Lower leg skin (tissue), 4 donors: Measurements from ENCODE around the gene OBSCN. TPM values are rescaled to one million over a fixed set of nuclear protein-coding genes. Genes with fewer than 3 reads are reported as not detected.

Experiments used
- DNase-seq, 2 donors: peaks; one replicate each; pipeline ENCODE4 v3.0.0-alpha.2; 2019; ENCODE audit warnings: low spot score in 2 of 2
- H3K4me3 ChIP-seq: fragments of 200-600 bp; sonication (generic); 2 replicates; pipeline ENCODE4 v1.5.1; 2017; ENCODE audit warnings: mild to moderate bottlenecking, low read depth; ENCODE audit not compliant: poor library complexity, severe bottlenecking
- POLR2A ChIP-seq, 2 donors: fragments of 450-650 bp; IDR thresholded peaks; one replicate each; pipeline ENCODE4 v1.6.1; 2016 to 2017; ENCODE audit warnings: antibody characterized with exemption in 2 of 2, mild to moderate bottlenecking in 1 of 2, moderate library complexity in 1 of 2
- WGBS, 2 donors: methylation state at CpG; one replicate each; pipeline ENCODE4 v1.1.5; 2018; 5-methylcytosine and 5-hydroxymethylcytosine counted together
- intact Hi-C: fragments of 100-400 bp; cut with DNase I; formaldehyde crosslinking; loops from one replicate; pipeline ENCODE4 v1.15.0; 2023; ENCODE audit warnings: low total_unique reads
- total RNA-seq, 4 donors: library from RNA; depleted of rRNA; stranded (reverse); fragments of >200 nt; gene quantifications; one replicate each; pipeline ENCODE4 v1.1.0, GENCODE V29; 2016
- TF ChIP-seq, protein P1 (sequence below), 3 donors: fragments of 450-650 bp; IDR thresholded peaks; one replicate each; pipeline ENCODE4 v1.5.1; 2016; ENCODE audit warnings: antibody characterized with exemption in 3 of 3, mild to moderate bottlenecking in 3 of 3, moderate library complexity in 2 of 3

OBSCN gene
- total RNA-seq, 4 donors from 2014 or later: 7.4 to 39.2 (median 18.5) TPM

DNA sequence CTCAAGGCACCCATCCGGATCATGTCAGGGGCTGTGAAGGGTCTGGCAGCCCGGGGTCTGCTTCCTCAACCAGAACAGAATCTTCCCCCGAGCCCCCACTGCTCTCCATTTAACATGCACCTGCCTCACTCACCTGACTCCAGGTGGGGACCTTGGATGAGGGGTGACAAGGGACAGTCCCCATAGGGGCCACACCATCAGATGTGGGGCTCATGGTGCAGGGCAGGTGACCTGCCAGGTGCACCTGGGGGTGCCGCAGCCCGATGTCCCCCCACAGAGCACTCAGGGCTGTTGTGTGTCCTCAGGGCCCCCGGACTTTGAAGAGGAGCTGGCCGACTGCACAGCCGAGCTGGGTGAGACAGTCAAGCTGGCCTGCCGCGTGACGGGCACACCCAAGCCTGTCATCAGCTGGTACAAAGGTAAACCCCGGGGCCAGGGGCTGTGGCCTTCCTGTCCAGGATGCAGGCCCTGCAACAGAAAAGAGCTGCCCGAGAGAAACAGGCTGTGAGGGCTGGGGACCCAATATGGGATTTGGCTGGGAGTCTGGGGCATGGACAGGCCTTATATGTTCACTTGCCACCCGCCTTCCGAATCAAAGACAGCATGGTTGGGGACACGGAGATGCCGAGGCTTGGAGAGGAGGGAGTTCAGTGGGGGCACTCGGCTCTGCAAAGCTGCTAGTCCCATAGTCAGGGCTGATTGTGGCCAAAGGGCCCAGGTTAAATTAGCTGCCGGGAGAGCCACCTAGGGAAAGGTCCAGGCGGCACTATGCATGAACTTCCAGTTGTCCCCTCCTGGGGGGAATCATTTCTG, 134.2 kb downstream of the OBSCN start:
- 90 to 92% methylated on average over 16 to 20 of the region's 20 CpGs for WGBS, 2 donors
- TF ChIP-seq POLR2A (IDR thresholded peaks at IDR 0.05): no peak
- TF ChIP-seq, protein P1, sequence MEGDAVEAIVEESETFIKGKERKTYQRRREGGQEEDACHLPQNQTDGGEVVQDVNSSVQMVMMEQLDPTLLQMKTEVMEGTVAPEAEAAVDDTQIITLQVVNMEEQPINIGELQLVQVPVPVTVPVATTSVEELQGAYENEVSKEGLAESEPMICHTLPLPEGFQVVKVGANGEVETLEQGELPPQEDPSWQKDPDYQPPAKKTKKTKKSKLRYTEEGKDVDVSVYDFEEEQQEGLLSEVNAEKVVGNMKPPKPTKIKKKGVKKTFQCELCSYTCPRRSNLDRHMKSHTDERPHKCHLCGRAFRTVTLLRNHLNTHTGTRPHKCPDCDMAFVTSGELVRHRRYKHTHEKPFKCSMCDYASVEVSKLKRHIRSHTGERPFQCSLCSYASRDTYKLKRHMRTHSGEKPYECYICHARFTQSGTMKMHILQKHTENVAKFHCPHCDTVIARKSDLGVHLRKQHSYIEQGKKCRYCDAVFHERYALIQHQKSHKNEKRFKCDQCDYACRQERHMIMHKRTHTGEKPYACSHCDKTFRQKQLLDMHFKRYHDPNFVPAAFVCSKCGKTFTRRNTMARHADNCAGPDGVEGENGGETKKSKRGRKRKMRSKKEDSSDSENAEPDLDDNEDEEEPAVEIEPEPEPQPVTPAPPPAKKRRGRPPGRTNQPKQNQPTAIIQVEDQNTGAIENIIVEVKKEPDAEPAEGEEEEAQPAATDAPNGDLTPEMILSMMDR (IDR thresholded peaks at IDR 0.05): no peak
- intact Hi-C loops: no loop called here
- DNase-seq: peak in 1 of 2 donors; percentile 70
- H3K4me3 ChIP-seq: no peak overlapping the region

DNA sequence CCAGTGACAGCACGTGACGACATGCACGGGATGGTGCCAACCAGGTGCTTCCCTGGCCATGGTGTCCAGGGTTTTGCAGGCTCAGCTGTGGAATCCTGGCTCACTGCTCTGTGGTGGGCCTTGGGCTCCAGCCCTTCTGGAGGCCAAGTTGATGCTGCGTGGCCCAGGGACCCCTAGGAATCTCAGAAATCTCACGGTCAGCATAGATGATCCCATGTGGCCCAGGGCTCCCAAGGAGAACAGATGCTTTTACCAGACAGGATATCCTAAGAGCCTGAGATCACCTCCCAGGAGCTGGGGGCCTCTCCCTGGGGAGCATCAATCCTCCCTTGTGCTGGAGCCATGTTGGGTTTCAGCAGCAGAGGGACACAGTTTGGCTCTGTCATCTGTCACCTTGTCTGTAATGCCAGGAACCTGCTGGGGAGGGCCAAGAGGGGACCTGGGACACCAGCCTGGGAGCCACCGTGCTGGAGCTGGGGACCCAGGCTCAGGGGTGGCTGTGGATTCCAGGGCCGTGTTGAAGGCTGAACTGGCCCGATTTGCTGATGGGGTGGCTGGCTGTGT, 134.9 kb downstream of the OBSCN start:
- 88 to 92% methylated on average over 8 of the region's 8 CpGs for WGBS, 2 donors
- TF ChIP-seq, protein P1 (IDR thresholded peaks at IDR 0.05): no peak
- TF ChIP-seq POLR2A (IDR thresholded peaks at IDR 0.05): no peak
- intact Hi-C loops: no loop called here
- peak in 1 of 2 donors; percentile 70 for DNase-seq
- no peak overlapping the region for H3K4me3 ChIP-seq

DNA sequence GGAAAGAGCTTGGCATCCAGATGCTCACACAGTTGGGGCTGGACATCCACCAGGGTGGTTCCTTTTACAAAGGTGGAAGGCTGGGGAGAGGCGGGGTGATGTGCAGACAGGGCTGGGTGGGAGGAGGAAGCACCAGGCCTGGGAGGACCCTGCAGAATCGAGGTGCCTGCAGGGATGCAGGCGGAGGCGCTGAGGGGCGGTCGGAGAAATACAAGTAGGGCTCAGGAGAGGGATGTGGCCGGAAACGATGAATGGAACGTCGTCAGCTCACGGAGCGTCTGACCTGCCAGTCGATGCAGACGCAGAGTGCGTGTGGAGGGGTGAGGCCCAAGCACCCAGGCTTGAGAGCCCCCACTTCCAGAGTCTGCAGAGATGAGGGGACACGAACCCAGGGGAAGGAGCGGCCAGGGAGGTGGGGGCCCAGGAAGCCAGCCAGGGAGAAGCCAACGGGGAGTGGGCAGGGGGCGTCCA, 135.4 kb downstream of the OBSCN start:
- TF ChIP-seq, protein P1 (IDR thresholded peaks at IDR 0.05): no peak
- TF ChIP-seq POLR2A (IDR thresholded peaks at IDR 0.05): no peak
- no peak overlapping the region for H3K4me3 ChIP-seq
- WGBS, 2 donors: 93 to 94% methylated on average over 19 of the region's 19 CpGs
- DNase-seq: peak in 1 of 2 donors; percentile 63
- intact Hi-C loops: no loop called here

DNA sequence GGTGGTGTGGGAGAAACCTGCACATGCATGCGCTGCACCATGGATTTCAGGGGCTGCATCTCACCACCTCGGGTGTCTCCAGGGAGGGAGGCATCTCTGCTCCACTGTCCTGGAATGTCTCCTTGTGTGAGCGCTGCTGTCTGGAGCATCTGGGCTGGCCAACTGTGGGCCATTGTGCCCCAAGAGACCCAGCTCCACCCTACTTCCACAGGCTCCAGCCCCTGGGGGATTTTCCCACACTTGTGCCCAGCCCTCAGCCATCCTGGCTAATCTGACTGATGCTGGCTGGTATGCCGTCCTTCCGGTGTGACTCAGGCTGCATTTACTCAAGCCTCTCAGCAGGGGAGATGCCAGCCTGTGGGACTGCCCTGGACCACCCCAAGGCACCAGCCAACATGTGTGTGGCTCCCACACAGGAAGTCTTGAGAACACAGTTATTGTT, 136.8 kb downstream of the OBSCN start:
- intact Hi-C loops: no loop called here
- H3K4me3 ChIP-seq: no peak overlapping the region
- TF ChIP-seq, protein P1 (IDR thresholded peaks at IDR 0.05): no peak
- no peak for TF ChIP-seq POLR2A (IDR thresholded peaks at IDR 0.05)
- WGBS, 2 donors: 70 to 71% methylated on average over 2 to 5 of the region's 5 CpGs
- DNase-seq: peak in 1 of 2 donors; percentile 54

DNA sequence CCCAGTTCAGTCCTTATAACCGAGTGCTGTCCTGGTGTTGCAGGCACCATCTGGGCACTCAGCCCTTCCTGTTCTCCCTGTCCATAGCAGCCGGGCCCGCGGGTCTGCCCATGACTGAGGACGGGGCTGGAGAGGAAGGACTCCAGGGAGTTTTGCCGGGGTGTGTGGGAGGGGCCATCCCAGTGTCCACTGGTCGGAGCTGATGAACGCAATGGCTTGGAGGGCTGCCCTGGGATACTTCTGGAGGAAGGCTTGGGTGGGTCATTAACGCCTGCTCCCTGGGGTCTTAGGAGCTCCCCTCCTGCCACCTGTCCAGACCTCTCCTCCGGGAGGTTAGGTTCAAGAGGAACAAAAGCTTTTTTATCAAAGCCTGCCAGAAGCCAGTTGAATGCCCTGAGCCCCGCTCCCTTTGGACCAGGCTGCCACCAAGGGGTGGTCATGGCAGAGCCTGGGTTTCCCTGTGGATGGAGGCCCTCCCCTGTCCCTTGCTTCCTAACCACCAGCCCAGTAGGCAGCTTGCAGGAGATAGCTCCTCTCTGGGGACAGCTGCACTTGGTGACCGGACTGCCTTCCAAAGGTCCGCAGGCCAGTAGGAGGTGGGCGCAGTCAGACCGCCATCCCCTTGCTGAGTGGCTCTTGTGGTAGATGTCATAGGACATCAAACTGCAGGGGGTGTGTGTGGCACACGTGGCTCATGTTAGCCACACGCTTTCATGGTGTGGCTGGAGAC, 137.5 kb downstream of the OBSCN start:
- H3K4me3 ChIP-seq: no peak overlapping the region
- peak in 1 of 2 donors; percentile 81 for DNase-seq
- no peak for TF ChIP-seq POLR2A (IDR thresholded peaks at IDR 0.05)
- 88 to 94% methylated on average over 17 of the region's 17 CpGs for WGBS, 2 donors
- intact Hi-C loops: no loop called here

DNA sequence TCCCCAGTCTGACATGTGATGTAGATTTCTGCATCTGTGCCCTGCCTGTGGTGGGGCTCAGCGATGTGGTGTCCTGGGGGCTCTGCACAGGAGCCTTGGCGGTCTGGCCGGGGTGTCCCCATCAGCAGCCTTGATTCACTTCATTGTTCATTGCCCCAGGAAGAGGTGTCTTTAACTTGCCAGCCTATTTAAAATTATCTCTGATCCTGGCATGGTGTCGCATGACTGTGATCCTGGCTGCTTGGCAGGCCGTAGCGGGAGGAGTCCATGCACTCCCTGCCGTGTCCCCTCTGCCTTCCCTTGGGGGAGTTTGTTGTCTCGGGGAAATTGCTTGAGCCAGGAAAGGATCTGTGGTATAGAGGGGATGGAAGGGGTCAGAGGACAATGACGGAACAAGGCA, 138.9 kb downstream of the OBSCN start:
- DNase-seq: no peak
- intact Hi-C loops: no loop called here
- H3K4me3 ChIP-seq: no peak overlapping the region
- 68 to 75% methylated on average over 9 of the region's 9 CpGs for WGBS, 2 donors
- no peak for TF ChIP-seq POLR2A (IDR thresholded peaks at IDR 0.05)
- TF ChIP-seq, protein P1 (IDR thresholded peaks at IDR 0.05): no peak
